Activated B cell treated with CpG ODN at 0.5 μM for 24 hours (primary cell): ENCODE results near the gene HSPB1. TPM values are rescaled to one million over a fixed set of nuclear protein-coding genes. Genes with fewer than 3 reads are reported as not detected.
"Not testable (repeated sequence)": the region's sequence is repeated elsewhere in the genome, so short reads cannot be mapped to it uniquely, and the experiment has no call there.

Experiments
- ATAC-seq: fragments of 200-7000 bp; cut with Tn5 transposase; one replicate; pipeline ENCODE4 v1.10.0; 2021; ENCODE audit warnings: low read depth, mild to moderate bottlenecking, moderate library complexity
- CTCF ChIA-PET: fragments of 350-600 bp; sonication (Branson Sonifier 250); formaldehyde crosslinking; loops from one replicate; lab custom pipeline; 2021; ENCODE audit warnings: antibody characterized with exemption; lab: Charles Lee
- POLR2A ChIA-PET: fragments of 350-600 bp; sonication (Branson Sonifier 250); formaldehyde crosslinking; loops from one replicate; lab custom pipeline; 2021; ENCODE audit warnings: antibody characterized with exemption; lab: Charles Lee
- DNase-seq: peaks from one replicate; pipeline ENCODE4 v3.0.0; 2022
- H3K27ac Mint-ChIP-seq: one replicate; pipeline ENCODE4 v1.8.0; 2020; ENCODE audit warnings: mixed read lengths
- H3K27me3 Mint-ChIP-seq: one replicate; pipeline ENCODE4 v1.8.0; 2021; ENCODE audit warnings: mixed read lengths
- H3K36me3 Mint-ChIP-seq: one replicate; pipeline ENCODE4 v1.8.0; 2021; ENCODE audit warnings: low read depth, mixed read lengths
- H3K4me1 Mint-ChIP-seq: one replicate; pipeline ENCODE4 v1.8.0; 2021; ENCODE audit warnings: mixed read lengths
- H3K4me3 Mint-ChIP-seq: one replicate; pipeline ENCODE4 v1.8.0; 2020; ENCODE audit warnings: mild to moderate bottlenecking, mixed read lengths
- H3K9me3 Mint-ChIP-seq: one replicate; pipeline ENCODE4 v1.8.0; 2020; ENCODE audit warnings: mixed read lengths
- CTCF ChIP-seq: fragments of 200-600 bp; IDR thresholded peaks from one replicate; pipeline ENCODE4 v1.8.0; 2022; ENCODE audit warnings: antibody characterized with exemption, mild to moderate bottlenecking
- intact Hi-C: fragments of 100-400 bp; cut with micrococcal nuclease; formaldehyde crosslinking; loops from one replicate; pipeline ENCODE4 v1.15.1; 2024
- total RNA-seq: library from RNA; stranded (reverse); gene quantifications from 2 replicates; pipeline ENCODE4 v1.2.3, GENCODE V29; 2022

Gene HSPB1
- total RNA-seq, 1 donor from 2014 or later: 65.6 TPM

GRCh38 chr7:76285604-76286374 lies 16.7 kb upstream of the HSPB1 start:
- peaks cover 14% of the 10 kb centered on the region for H3K4me1 Mint-ChIP-seq
- TF ChIP-seq CTCF: no peak
- intact Hi-C loops: no loop called here
- ChIA-PET CTCF (interaction anchor here (1.1 kb wide), 1 partner anchor 28 kb away, joined by 3 read pairs; no protein-coding TSS in a partner anchor), POLR2A (no interaction called here)
- H3K9me3 Mint-ChIP-seq: no peaks in the 10 kb centered on the region
- no peak overlapping the region for H3K27ac Mint-ChIP-seq
- no peak overlapping the region for H3K4me3 Mint-ChIP-seq
- no peaks in the 10 kb centered on the region for H3K36me3 Mint-ChIP-seq
- H3K27me3 Mint-ChIP-seq: peaks cover 25% of the 10 kb centered on the region
- DNase-seq (no peak), ATAC-seq (no peak)

- Mint-ChIP-seq H3K27me3 (peaks cover 19% of the 10 kb centered on the region), H3K4me3 (no peak overlapping the region), H3K4me1 (peaks cover 12% of the 10 kb centered on the region), H3K36me3 (no peaks in the 10 kb centered on the region), H3K9me3 (no peaks in the 10 kb centered on the region), H3K27ac (no peak overlapping the region)
- TF ChIP-seq CTCF: no peak
- ChIA-PET POLR2A (no interaction called here), CTCF (no interaction called here)
- DNase-seq (no peak), ATAC-seq (no peak)
- intact Hi-C loops: no loop called here
These were observed 15.6 kb upstream of the HSPB1 start for GRCh38 chr7:76286842-76287403.

GRCh38 chr7:76290847-76291350 lies 11.6 kb upstream of the HSPB1 start:
- POLR2A ChIA-PET: interaction anchor here (0.7 kb wide), 1 partner anchor 68 kb away, joined by 16 read pairs; the partner anchor contains the start of gene YWHAG
- not testable (repeated sequence) for DNase-seq

GRCh38 chr7:76291351-76292212 lies 10.9 kb upstream of the HSPB1 start:
- Mint-ChIP-seq H3K27ac (no peak overlapping the region), H3K9me3 (no peaks in the 10 kb centered on the region), H3K4me3 (no peak overlapping the region), H3K4me1 (peaks cover 7% of the 10 kb centered on the region), H3K27me3 (peaks cover 9% of the 10 kb centered on the region), H3K36me3 (no peaks in the 10 kb centered on the region)
- DNase-seq (peak; percentile 74), ATAC-seq (peak; percentile 81)
- intact Hi-C loops: loop anchor here (1.0 to 5.0 kb wide), 6 partner anchors 12 to 1041 kb away; no protein-coding TSS in a partner anchor
- peak; percentile 55 for TF ChIP-seq CTCF
- ChIA-PET POLR2A (interaction anchor here (0.7 to 1.0 kb wide), 5 partner anchors 10 to 66 kb away, joined by 3 to 5 read pairs (median 4); no protein-coding TSS in a partner anchor), CTCF (interaction anchor here (1.3 to 4.7 kb wide), 4 partner anchors 9 to 26 kb away, joined by 3 to 41 read pairs (median 8); no protein-coding TSS in a partner anchor)

More at GRCh38 chr7:76290847-76291350, 11.6 kb upstream of the HSPB1 start:
- not testable (repeated sequence) for H3K9me3 Mint-ChIP-seq, H3K27me3 Mint-ChIP-seq, H3K4me1 Mint-ChIP-seq, H3K27ac Mint-ChIP-seq, ATAC-seq, H3K4me3 Mint-ChIP-seq, H3K36me3 Mint-ChIP-seq
- CTCF ChIA-PET: interaction anchor here (1.3 to 4.7 kb wide), 4 partner anchors 8 to 26 kb away, joined by 3 to 41 read pairs (median 8); no protein-coding TSS in a partner anchor
- intact Hi-C loops: loop anchor here (1.0 to 5.0 kb wide), 6 partner anchors 12 to 1041 kb away; no protein-coding TSS in a partner anchor

- intact Hi-C loops: loop anchor here (5.0 kb wide), 2 partner anchors 820 to 1040 kb away; no protein-coding TSS in a partner anchor
- Mint-ChIP-seq H3K4me3 (no peak overlapping the region), H3K9me3 (no peaks in the 10 kb centered on the region), H3K4me1 (peaks cover 7% of the 10 kb centered on the region), H3K36me3 (no peaks in the 10 kb centered on the region), H3K27ac (no peak overlapping the region), H3K27me3 (peaks cover 9% of the 10 kb centered on the region)
- CTCF ChIA-PET: interaction anchor here (0.8 to 4.7 kb wide), 4 partner anchors 18 to 25 kb away, joined by 3 to 41 read pairs (median 8); no protein-coding TSS in a partner anchor
- ATAC-seq (no peak), DNase-seq (no peak)
- POLR2A ChIA-PET: interaction anchor here (0.6 to 1.0 kb wide), 7 partner anchors 8 to 652 kb away, joined by 3 to 5 read pairs (median 4); no protein-coding TSS in a partner anchor
- TF ChIP-seq CTCF: no peak
These were observed 10.3 kb upstream of the HSPB1 start for GRCh38 chr7:76292213-76292573.

- not testable (repeated sequence) for H3K27me3 Mint-ChIP-seq, H3K27ac Mint-ChIP-seq, ATAC-seq, H3K9me3 Mint-ChIP-seq, H3K36me3 Mint-ChIP-seq, H3K4me3 Mint-ChIP-seq, H3K4me1 Mint-ChIP-seq, DNase-seq
- intact Hi-C loops: loop anchor here (5.0 kb wide), 2 partner anchors 819 to 1039 kb away; no protein-coding TSS in a partner anchor
- ChIA-PET CTCF (interaction anchor here (0.8 to 4.7 kb wide), 5 partner anchors 19 to 66 kb away, joined by 3 to 41 read pairs (median 6); partner anchors contain the start of gene YWHAG), POLR2A (interaction anchor here (0.6 to 1.0 kb wide), 4 partner anchors 7 to 653 kb away, joined by 3 to 5 read pairs (median 3); no protein-coding TSS in a partner anchor)
These were observed 9.6 kb upstream of the HSPB1 start for GRCh38 chr7:76292911-76293310.
